HG03575 (cell line): ENCODE data around the gene CAMK2G.
"Not testable (repeated sequence)": the region's sequence is repeated elsewhere in the genome, so short reads cannot be mapped to it uniquely, and the experiment has no call there.

Experiments
- ATAC-seq: cut with Tn5 transposase; IDR thresholded peaks from one replicate; pipeline ENCODE4 v1.9.1; 2021; ENCODE audit not compliant: unreplicated experiment, insufficient number of reproducible peaks, low FRiP score; ENCODE audit errors: extremely low read depth

CAMK2G gene

DNA sequence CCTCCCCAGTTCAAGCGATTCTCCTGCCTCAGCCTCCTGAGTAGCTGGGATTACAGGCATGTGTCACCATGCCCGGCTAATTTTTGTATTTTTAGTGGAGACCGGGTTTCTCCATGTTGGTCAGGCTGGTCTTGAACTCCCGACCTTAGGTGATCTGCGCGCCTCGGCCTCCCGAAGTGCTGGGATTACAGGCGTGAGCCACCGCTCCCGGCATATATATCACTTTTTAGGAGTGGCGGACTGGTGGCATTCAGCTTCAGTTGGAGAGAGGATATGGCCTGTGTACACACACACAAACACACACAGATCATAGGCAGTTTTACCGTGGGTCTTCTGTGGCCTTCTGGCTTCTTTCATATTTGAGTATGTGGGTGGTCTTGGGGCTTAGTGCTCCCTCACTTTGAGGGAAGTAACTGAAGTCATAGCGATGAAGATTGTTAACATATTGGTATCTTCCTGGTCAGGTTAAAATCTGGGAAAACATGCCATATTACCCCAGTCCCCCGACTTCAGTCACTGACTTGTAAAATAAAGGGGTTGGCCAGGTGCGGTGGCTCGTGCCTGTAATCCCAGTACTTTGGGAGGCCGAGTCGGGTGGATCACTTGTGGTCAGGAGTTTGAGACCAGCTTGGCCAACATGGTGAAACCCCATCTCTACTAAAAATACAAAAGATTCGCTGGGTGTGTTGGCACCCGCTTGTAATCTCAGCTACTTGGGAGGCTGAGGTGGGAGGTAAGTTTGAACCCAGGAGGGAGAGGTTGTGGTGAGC is 87.1 kb downstream of the CAMK2G start:
- ATAC-seq: not testable (repeated sequence)

DNA sequence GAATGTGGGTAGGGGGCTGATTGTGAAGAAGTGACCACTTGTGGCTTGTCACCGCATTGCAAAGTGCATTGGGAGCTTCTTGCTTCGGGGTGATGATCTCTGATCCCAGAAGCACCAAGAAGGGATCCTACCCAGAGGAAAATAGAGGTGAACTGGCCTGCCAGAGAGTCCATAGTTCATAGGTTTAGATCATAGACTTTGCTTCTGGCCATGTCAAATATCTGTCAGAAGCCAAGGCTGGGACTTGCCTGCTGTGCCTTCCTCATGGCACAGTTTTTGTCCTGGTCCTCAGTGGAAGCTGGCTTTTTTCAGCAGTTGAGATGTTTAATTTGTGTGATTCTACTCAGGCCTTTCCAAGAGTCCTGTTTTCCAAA is 87.9 kb downstream of the CAMK2G start:
- no peak for ATAC-seq

DNA sequence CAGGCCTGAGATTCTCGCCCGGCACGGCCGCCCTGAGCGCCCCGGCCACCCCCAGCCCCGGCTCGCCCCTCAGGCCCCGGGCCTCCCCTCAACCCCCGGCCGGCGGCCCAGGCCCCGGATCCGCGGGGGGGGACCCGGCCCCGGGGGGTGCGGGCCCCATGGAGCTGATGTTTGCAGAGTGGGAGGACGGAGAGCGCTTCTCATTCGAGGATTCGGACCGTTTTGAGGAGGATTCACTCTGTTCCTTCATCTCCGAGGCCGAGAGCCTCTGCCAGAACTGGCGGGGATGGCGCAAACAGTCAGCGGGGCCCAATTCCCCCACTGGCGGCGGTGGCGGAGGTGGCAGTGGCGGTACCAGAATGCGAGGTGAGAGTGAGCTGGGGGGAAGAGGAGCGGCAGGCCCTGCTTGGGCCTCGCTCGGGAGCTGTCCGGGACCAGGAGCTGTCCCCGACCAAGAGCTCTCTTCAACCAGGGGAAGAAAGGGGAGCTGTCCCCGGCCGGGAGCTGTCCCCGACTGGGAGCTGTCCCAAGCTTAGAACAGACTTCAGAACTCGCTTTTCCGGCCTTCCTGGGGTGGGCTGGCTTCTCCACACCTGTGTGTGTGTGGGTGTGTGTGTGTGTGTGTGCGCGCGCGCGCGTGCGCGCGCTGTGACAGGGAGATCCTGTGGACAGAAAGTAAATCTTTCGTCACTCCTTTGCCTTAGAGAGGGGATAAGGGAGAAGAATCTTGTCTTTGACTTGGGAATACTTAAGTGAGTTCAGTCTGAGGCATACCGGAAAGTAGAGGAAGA is 88.4 kb downstream of the CAMK2G start:
- no peak for ATAC-seq

DNA sequence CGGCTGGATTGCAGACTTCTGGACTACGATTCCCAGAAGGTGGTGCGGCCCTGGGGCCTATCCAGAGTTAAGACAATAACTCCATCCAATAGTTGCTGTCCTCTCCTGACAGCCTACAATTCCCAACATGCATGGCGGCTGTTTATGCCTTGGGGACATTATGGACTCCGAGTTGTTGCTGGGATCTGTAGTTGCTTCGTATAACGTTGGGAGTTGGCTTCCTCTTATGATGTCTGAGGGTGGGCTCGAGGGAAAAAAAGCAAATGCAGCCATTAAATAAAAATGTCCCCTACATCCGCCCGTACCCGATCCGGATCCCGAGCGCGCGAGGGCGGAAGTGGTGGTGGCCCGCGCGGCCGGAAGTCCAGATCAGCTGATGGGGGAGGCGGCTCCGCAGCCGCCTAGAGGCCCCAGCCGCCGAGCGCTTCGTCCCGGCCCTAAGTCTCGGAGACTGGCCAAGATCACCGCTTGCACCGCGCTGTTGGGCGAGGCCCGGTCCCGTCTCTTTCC is 89.1 kb downstream of the CAMK2G start, which contains the start of gene ZSWIM8:
ZSWIM8 (plus strand) TSS at position 396 of the 510 bp plus-strand sequence. CDS start 273 bp downstream, outside the sequence.
- peak; percentile 42 for ATAC-seq

DNA sequence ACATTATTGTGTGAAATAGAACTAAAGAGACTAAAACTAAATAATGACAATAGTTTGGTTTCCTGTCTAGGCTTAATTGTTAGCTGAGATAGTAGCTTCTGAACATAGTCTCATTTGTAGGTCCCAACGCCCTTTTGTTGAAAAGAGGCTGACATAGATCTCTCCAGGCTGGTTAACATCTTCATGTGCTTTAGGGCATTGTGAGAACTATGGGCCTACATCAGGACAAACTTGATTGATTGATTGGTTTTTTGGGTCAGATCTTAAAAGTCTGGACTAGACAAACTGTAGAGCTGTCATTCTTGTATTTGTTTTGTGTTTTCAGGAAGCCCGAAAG is 91.6 kb downstream of the CAMK2G start:
- ATAC-seq: no peak

DNA sequence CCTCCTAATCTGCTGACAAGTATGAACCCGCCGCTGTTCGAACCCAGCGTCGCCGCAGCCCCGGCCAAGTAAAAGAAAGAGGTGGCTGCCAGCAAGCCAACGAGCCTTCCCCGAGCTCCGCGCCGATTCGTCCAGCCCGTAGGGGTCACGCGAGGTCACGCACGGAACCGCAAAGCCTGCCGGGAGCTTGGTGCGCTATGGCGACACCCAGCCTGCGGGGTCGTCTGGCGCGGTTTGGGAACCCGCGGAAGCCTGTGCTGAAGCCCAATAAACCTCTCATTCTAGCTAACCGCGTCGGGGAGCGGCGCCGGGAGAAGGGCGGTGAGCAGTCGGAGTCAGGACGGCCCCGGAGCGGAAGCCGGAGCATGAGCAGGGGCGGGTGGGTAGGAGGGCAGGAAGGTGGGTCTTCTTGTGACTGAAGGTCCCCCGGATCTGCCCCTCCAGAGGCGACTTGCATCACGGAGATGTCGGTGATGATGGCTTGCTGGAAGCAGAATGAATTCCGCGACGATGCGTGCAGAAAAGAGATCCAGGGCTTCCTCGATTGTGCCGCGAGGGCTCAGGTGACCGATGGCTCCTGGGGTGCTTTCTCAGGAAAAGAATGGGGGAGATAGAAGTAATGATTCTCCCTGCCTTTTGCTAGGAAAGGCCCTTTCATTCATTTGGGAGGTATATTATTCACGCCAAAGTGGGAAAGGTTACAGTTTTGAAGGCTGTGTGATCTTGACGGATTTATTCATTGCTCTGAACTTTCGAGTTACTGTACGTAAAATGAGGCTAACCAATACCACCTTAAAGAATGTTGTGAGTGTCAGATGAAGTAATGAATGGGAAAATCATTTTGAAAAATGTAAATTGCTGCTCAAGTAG is 92.2 kb downstream of the CAMK2G start, which contains the start of gene CHCHD1:
CHCHD1 (plus strand) TSS at position 170 of the 870 bp plus-strand sequence; CDS start at position 198, 28 bp downstream.
- no peak for ATAC-seq

DNA sequence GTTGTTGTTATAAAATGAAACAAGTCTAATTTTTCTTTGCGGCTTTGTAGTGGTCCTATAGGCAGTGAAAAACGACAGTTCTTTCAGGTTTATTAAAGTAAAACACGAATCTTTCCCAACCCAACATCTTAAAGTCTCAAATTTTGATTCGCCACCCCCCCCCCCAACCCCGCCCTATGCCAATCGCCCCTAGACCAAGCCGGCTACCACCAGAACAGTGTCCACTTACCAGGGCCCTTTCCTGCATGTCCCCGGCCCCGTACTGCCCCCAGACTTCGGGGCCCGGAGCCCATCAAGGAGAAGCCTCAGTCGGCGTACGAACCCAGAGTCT is 92.8 kb downstream of the CAMK2G start:
- no peak for ATAC-seq

DNA sequence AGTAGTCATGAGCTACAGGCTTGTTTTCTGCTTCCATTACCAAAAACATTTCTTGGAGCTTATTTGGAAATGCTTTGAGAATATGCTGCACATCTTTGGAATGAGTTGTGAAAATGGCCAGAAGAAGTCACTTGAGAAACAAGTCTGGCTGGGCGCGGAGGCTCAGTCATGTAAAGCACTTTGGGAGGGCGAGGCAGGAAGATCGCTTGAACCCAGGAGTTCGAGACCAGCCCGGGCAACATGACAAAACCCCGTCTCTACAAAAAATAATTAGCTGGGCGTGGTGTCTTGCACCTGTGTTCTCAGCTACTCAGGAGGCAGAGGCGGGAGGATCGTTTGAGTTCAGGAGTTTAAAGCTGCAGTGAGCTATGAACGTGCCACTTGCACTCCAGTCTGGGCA is 93.4 kb downstream of the CAMK2G start:
- ATAC-seq: no peak

DNA sequence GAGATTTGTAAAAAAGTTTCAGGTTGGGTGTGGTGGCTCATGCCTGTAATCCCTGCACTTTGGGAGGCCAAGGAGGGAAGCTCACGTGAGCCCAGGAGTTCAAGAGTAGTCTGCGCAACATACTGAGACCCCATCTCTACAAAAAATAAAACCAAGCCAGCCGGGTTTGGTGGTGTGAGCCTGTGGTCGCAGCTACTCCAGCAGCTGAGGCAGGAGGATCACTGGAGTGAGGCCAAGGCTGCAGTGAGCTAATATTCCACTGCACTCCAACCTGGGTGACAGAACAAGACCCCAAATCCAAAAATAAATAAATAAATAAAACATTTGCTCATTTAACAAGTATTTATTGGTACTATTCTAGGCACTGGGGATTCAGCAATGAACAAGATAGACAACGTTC is 94.1 kb downstream of the CAMK2G start:
- ATAC-seq: no peak

GRCh38 chr10:73779539-73780197 is 94.7 kb downstream of the CAMK2G start:
- no peak for ATAC-seq

DNA sequence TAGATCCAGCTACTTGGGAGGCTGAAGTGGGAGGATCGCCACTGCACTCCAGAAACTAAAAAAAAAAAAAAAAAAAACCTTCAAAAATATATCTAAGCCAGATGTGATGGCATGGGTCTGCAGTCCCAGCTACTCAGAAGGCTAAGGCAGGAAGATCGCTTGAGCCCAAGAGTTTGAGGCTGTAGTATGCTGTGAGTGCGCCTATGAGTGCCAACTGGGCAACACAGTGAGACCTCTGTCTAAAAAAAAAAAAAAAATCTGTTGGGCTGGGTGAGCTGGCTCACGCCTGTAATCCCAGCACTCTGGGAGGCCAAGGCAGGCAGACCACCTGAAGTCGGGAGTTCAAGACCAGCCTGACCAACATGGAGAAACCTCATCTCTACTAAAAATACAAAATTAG is 95.3 kb downstream of the CAMK2G start:
- no peak for ATAC-seq

DNA sequence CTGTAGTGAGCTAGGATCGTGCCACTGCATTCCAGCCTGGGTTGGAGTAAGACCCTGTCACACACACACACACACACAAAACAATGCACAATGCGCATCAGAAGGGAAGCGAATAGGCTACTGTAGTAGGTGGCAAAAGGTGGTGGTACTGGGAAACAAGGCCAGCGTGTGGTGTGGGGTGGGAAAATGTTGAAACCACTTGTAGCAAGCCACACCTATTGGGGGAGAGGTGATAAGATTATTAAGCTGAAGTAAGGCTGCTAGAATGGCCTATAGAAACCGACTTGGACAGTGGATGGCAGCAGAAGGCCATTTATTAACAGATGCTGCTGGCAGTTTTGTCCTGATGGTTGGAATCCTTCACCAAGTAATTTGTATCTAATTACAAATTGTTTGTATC is 99.7 kb downstream of the CAMK2G start:
- no peak for ATAC-seq

DNA sequence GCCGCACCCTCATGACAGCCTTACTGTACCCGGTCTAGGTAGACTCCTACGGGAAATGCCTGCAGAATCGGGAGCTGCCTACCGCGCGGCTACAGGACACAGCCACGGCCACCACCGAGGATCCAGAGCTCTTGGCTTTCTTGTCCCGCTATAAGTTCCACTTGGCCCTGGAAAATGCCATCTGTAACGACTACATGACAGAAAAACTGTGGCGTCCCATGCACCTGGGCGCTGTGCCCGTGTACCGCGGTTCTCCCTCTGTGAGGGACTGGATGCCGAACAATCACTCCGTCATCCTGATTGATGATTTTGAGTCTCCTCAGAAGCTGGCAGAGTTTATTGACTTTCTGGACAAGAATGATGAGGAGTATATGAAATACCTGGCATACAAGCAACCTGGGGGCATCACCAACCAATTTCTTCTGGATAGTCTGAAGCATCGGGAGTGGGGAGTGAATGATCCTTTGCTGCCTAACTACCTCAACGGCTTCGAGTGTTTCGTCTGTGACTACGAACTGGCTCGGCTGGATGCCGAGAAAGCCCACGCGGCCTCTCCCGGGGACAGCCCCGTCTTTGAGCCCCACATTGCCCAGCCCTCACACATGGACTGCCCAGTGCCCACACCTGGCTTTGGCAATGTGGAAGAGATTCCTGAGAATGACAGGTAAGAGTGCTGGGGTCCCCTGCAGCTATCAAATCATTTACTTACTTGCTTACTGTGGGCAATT is 101.0 kb downstream of the CAMK2G start:
- ATAC-seq: no peak

DNA sequence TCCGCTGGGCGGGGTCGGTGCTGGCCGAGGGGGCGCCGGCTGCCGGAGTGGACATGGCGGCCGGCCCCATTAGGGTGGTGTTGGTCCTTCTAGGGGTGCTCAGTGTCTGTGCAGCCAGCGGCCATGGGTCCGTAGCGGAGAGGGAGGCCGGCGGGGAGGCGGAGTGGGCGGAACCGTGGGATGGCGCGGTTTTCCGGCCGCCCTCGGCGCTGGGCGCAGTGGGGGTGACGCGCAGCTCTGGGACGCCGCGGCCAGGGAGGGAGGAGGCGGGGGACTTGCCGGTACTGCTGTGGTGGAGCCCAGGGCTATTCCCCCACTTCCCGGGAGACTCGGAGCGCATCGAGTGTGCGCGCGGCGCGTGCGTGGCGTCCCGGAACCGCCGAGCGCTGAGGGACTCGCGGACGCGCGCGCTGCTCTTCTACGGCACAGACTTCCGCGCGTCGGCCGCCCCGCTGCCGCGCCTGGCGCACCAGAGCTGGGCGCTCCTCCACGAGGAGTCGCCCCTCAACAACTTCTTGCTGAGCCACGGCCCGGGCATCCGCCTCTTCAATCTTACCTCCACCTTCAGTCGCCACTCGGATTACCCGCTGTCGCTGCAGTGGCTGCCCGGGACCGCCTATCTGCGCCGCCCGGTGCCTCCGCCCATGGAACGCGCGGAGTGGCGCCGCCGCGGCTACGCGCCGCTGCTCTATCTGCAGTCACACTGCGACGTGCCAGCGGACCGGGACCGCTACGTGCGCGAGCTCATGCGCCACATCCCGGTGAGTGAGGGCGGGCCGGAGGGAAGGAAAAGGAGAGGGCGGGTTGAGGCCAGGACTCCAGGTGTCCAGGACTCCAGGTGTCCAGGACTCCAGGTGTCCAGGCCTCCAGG is 101.8 kb downstream of the CAMK2G start:
- ATAC-seq: no peak

- ATAC-seq: no peak
These were observed 102.6 kb downstream of the CAMK2G start for GRCh38 chr10:73771722-73772280.

DNA sequence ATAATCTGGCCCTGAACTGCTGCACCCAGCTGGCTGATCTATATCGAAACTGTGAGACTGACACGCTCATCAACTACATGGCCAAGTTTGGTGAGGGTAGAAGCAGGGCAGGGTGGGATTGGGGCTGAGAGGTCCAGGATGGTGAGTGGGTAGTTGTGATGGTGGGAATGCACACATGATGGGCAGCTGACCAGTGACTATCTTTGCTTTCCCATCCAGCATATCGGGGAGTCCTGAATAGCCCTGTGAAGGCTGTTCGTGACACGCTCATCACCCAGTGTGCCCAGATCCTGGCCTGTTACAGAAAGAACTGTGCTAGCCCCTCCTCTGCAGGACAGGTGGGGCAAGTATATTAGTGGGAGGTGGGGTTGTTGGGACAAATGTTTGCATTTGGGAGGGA is 105.0 kb downstream of the CAMK2G start:
- no peak for ATAC-seq

GRCh38 chr10:73768881-73769280 is 105.5 kb downstream of the CAMK2G start:
- no peak for ATAC-seq
